Activated CD4-positive, alpha-beta T cell treated with anti-CD3 and anti-CD28 coated beads, Interleukin-2, amount 50 U/mL, for 1 hour (primary cell): ENCODE measurements around the gene CAP1.

Source experiments
- DNase-seq: peaks from one replicate; pipeline ENCODE4 v3.0.0-alpha.2; 2020

CAP1 gene

GRCh38 chr1:40102038-40102437 lies 61.5 kb downstream of the CAP1 start:
- no peak for DNase-seq

GRCh38 chr1:40102896-40103295 lies 62.4 kb downstream of the CAP1 start:
- no peak for DNase-seq

- DNase-seq: no peak
These were observed 64.5 kb downstream of the CAP1 start for GRCh38 chr1:40105028-40105427.

- DNase-seq: no peak
These were observed 66.9 kb downstream of the CAP1 start for GRCh38 chr1:40107290-40107959.

GRCh38 chr1:40110389-40110788 lies 69.9 kb downstream of the CAP1 start:
- no peak for DNase-seq

GRCh38 chr1:40114400-40114799 lies 73.9 kb downstream of the CAP1 start:
- DNase-seq: no peak

- no peak for DNase-seq
These were observed 79.6 kb downstream of the CAP1 start for GRCh38 chr1:40120128-40120527.
